OCI-LY7 (cell line): ENCODE measurements around the gene PSME3IP1.

Experiments
- CTCF ChIP-seq: fragments of 200-600 bp; sonication (generic); conservative IDR thresholded peaks from 2 replicates; pipeline ENCODE4 v1.5.1; 2014; ENCODE audit warnings: mild to moderate bottlenecking, antibody characterized with exemption, low read length, moderate library complexity, mixed read lengths
- EZH2phosphoT487 ChIP-seq: fragments of 200-600 bp; sonication (generic); IDR thresholded peaks from 2 replicates; pipeline ENCODE4 v1.6.1; 2018; ENCODE audit warnings: low read depth, borderline replicate concordance, mild to moderate bottlenecking, mixed run types, antibody characterized with exemption, low read length, moderate library complexity, mixed read lengths

- TF ChIP-seq CTCF: no peak
- TF ChIP-seq EZH2phosphoT487: no peak
Measured at GRCh38 chr16:57159447-57159846, 26.4 kb downstream of the PSME3IP1 start.
